ENCODE data around the gene NUDT4.

DNA sequence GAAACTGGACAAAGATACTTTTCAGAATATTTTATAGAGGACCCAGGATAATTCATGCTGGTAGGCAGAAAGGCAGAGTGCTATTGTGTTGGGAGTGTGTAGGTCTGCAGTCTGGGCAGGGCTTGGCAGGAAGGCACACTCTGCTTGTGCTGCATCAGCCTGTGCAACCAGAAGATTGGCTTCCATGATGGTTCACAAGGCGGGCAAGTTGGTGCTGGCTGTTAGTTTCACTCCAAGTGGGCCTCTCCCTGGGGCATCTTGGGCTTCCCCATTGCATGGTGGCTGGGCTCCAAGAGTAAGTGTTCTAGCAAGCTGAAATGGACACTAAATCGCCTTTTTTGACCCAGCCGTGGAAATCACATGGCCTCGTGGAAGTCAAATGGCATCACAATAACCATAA, 65.9 kb downstream of the NUDT4 start:
- TF ChIP-seq EZH2 (IDR thresholded peaks at IDR 0.05; ENCODE audit: insufficient read depth, low read length): no peak
- TF ChIP-seq, protein P1, sequence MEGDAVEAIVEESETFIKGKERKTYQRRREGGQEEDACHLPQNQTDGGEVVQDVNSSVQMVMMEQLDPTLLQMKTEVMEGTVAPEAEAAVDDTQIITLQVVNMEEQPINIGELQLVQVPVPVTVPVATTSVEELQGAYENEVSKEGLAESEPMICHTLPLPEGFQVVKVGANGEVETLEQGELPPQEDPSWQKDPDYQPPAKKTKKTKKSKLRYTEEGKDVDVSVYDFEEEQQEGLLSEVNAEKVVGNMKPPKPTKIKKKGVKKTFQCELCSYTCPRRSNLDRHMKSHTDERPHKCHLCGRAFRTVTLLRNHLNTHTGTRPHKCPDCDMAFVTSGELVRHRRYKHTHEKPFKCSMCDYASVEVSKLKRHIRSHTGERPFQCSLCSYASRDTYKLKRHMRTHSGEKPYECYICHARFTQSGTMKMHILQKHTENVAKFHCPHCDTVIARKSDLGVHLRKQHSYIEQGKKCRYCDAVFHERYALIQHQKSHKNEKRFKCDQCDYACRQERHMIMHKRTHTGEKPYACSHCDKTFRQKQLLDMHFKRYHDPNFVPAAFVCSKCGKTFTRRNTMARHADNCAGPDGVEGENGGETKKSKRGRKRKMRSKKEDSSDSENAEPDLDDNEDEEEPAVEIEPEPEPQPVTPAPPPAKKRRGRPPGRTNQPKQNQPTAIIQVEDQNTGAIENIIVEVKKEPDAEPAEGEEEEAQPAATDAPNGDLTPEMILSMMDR (IDR thresholded peaks at IDR 0.05; ENCODE audit: insufficient read depth, low read depth, low read length): no peak

Measured in astrocyte (in vitro differentiated cells and primary cell).